Measurements from ENCODE around the gene FMO1. TPM values are rescaled to one million over a fixed set of nuclear protein-coding genes. Genes with fewer than 3 reads are reported as not detected.

Gene FMO1
- total RNA-seq, 4 donors from 2014 or later, result 13.2 to 59.9 (median 36.2) TPM

DNA sequence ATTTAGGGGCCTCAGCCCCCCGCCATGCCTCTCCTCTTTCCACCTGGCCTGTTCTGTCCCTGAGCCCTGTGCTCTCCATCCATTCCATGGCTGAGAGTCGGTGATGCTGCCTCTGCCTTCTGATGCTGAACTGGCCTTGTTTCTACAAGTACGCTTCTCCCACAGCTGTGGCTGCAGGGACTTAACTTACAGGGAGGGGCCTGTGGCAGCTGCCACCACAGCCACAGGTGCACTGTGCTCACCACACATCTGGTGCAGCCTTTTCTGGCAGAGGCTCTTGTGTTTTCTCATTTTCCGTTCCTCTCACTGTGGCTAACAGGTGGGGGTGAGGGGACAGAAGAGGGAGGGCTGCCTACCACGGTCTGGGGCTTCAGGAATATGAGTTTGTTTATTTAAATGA, 4.2 kb downstream of the FMO1 start:
- no peak for TF ChIP-seq POLR2A (IDR thresholded peaks at IDR 0.05)
- TF ChIP-seq, protein P1, sequence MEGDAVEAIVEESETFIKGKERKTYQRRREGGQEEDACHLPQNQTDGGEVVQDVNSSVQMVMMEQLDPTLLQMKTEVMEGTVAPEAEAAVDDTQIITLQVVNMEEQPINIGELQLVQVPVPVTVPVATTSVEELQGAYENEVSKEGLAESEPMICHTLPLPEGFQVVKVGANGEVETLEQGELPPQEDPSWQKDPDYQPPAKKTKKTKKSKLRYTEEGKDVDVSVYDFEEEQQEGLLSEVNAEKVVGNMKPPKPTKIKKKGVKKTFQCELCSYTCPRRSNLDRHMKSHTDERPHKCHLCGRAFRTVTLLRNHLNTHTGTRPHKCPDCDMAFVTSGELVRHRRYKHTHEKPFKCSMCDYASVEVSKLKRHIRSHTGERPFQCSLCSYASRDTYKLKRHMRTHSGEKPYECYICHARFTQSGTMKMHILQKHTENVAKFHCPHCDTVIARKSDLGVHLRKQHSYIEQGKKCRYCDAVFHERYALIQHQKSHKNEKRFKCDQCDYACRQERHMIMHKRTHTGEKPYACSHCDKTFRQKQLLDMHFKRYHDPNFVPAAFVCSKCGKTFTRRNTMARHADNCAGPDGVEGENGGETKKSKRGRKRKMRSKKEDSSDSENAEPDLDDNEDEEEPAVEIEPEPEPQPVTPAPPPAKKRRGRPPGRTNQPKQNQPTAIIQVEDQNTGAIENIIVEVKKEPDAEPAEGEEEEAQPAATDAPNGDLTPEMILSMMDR (IDR thresholded peaks at IDR 0.05), result no peak
- Histone ChIP-seq H3K4me3 (no peak overlapping the region), H3K4me1 (peaks cover 3 to 54% (median 8%) of the 10 kb centered on the region in 4 donors), H3K36me3 (no peaks in the 10 kb centered on the region), H3K9me3 (no peaks in the 10 kb centered on the region), H3K27ac (peak overlapping the region in 2 of 4 donors; percentile 49 to 53), H3K27me3 (no peaks in the 10 kb centered on the region)
- peak in 2 of 3 donors; percentile 66 to 77 for DNase-seq

DNA sequence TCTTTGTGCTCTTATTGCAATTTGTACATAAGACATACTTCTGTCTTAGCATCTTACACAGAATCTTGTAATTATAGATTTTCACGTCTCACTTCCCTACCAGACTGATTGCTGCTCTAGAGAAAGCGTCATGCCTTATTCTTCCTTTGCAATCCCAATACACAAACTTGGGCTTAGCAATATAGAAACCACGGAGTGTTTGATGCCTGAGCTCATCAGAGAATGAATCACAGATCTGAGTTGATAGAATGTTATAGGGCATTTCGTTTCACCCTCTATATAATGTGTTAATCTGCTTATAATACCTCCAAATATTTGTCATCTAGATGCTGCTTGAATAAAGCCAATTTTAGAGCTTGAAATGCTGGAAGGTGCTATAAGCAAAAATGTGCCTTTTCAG, 6.6 kb downstream of the FMO1 start:
- peak overlapping the region in 1 of 4 donors; percentile 58 for H3K27ac ChIP-seq
- DNase-seq, result no peak
- no peaks in the 10 kb centered on the region for H3K9me3 ChIP-seq
- no peak for TF ChIP-seq POLR2A (IDR thresholded peaks at IDR 0.05)
- TF ChIP-seq, protein P1 (IDR thresholded peaks at IDR 0.05), result no peak
- H3K27me3 ChIP-seq, result no peaks in the 10 kb centered on the region
- peaks cover 3 to 59% (median 8%) of the 10 kb centered on the region in 4 donors for H3K4me1 ChIP-seq
- H3K4me3 ChIP-seq, result no peak overlapping the region
- H3K36me3 ChIP-seq, result no peaks in the 10 kb centered on the region

DNA sequence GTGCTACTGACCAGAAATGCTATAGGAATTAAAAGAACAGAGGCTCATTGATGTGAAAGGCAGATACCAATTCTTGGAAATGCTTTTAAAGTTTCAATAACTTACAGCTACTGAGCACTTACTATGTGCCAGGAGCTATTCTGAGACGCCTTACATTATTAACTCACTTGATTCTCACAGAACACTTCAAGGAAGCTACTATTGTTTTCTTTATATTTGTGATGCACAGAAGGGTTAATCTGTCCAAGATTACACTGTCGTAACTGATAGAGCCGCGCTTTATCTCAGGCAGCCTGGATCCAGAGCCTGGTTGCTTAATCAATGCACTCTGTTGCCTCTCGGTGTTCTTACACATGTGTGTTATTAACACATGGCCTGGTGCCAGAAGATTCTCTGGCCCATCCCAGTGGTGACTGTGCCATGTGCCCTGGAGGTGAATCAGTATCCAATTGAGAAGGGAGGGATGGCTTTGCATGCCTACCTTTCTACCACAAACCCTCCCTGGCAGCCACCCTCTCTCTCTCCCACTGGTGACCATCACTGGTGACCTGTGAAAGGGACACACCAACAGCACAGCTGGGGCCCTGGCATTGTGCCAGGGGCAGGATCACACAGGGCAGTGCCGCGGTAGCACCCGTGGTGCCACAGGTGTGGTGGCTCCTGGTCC, 8.8 kb downstream of the FMO1 start:
- no peaks in the 10 kb centered on the region for H3K36me3 ChIP-seq
- peak overlapping the region in 1 of 4 donors; percentile 5 for H3K4me3 ChIP-seq
- H3K27me3 ChIP-seq, result no peaks in the 10 kb centered on the region
- TF ChIP-seq POLR2A (IDR thresholded peaks at IDR 0.05), result no peak
- TF ChIP-seq, protein P1 (IDR thresholded peaks at IDR 0.05), result peak in 2 of 6 experiments; percentile 8 to 11
- peak overlapping the region in 3 of 4 donors; percentile 2 to 86 (median 65) for H3K27ac ChIP-seq
- H3K9me3 ChIP-seq, result no peaks in the 10 kb centered on the region
- DNase-seq, result peak in 2 of 3 donors; percentile 89 to 90
- peaks cover 3 to 53% (median 6%) of the 10 kb centered on the region in 4 donors for H3K4me1 ChIP-seq

DNA sequence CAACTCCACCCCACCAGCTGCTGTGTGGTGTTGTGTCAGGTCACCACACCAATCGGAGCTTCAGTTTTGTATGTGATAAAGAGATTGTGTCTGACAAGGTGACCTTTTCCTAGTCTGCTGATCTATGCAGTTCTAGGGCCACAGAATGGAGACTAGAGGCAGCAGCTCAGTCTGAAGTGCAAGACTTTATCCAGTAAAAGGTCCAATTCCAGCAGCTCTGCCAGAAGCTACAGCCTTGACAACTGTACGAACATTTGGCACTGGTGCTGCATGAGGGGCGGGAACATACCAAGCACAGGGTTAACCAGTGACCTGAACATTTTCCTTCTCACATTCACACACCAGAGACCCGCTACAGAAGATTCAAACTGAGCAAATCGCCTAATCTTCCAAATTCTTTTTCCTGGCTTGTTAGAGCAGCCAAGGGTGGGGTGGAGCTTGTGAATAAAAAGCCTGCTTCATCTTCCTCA, 9.3 kb downstream of the FMO1 start:
- Histone ChIP-seq H3K4me1 (peaks cover 0 to 47% (median 4%) of the 10 kb centered on the region in 4 donors), H3K36me3 (no peaks in the 10 kb centered on the region), H3K27ac (peak overlapping the region in 3 of 4 donors; percentile 2 to 86 (median 65)), H3K27me3 (no peaks in the 10 kb centered on the region), H3K9me3 (no peaks in the 10 kb centered on the region), H3K4me3 (peak overlapping the region in 1 of 4 donors; percentile 5)
- TF ChIP-seq POLR2A (IDR thresholded peaks at IDR 0.05), result no peak
- TF ChIP-seq, protein P1 (IDR thresholded peaks at IDR 0.05), result no peak
- DNase-seq, result no peak

DNA sequence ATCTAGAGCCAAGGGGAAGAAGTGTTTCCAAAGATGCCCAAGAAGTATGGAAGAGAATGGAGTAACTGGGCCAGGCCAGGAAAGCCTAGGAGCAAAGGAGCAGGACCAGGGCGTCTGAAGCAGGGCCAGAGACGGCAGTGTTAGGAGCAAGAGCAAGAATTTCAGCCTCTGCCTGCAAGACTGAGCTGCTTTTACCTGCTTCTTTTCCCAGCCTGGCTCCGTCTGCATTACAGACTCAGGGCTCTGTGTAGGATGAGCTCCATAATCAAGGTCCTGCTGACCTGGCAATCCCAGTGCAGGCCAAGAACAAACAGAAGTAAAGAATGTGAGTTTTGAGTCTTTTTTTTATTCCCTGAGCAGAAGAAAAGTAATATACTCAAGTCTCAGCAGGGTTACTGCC, 10.1 kb downstream of the FMO1 start:
- Histone ChIP-seq H3K27ac (peak overlapping the region in 1 of 4 donors; percentile 86), H3K4me1 (peaks cover 0 to 39% (median 2%) of the 10 kb centered on the region in 4 donors), H3K9me3 (no peaks in the 10 kb centered on the region), H3K36me3 (no peaks in the 10 kb centered on the region), H3K27me3 (no peaks in the 10 kb centered on the region), H3K4me3 (no peak overlapping the region)
- no peak for TF ChIP-seq POLR2A (IDR thresholded peaks at IDR 0.05)
- TF ChIP-seq, protein P1 (IDR thresholded peaks at IDR 0.05), result no peak
- no peak for DNase-seq

All from Peyer's patch (tissue), 4 donors.